H9 (cell line): ENCODE data around the gene CLDN18. TPM values are rescaled to one million over a fixed set of nuclear protein-coding genes. Genes with fewer than 3 reads are reported as not detected.

Experiments
- DNase-seq: peaks from one replicate; pipeline ENCODE4 v3.0.0-alpha.2; 2017
- H2AFZ ChIP-seq: one replicate; pipeline ENCODE4 v1.6.1; 2013; ENCODE audit warnings: mild to moderate bottlenecking, low read length, control low read depth, moderate library complexity
- H2AK5ac ChIP-seq: 2 replicates; pipeline ENCODE4 v1.6.1; 2013; ENCODE audit warnings: low read length, control low read depth, mixed read lengths; ENCODE audit not compliant: insufficient read length
- H2BK120ac ChIP-seq: one replicate; pipeline ENCODE4 v1.6.1; 2013; ENCODE audit warnings: low read depth, mild to moderate bottlenecking, low read length, control low read depth, inconsistent platforms; ENCODE audit not compliant: poor library complexity, severe bottlenecking
- H2BK12ac ChIP-seq: 2 replicates; pipeline ENCODE4 v1.6.1; 2013; ENCODE audit warnings: low read length, control low read depth, mixed read lengths, low read depth; ENCODE audit not compliant: insufficient read length
- H2BK15ac ChIP-seq: 2 replicates; pipeline ENCODE4 v1.6.1; 2013; ENCODE audit warnings: low read depth, low read length, control low read depth
- H2BK20ac ChIP-seq: one replicate; pipeline ENCODE4 v1.6.1; 2013; ENCODE audit warnings: low read depth, mild to moderate bottlenecking, low read length, control low read depth, inconsistent platforms; ENCODE audit not compliant: poor library complexity, severe bottlenecking
- H2BK5ac ChIP-seq: 2 replicates; pipeline ENCODE4 v1.6.1; 2013; ENCODE audit warnings: low read length, control low read depth, mixed read lengths; ENCODE audit not compliant: insufficient read length
- H3K14ac ChIP-seq: 2 replicates; pipeline ENCODE4 v1.6.1; 2013; ENCODE audit warnings: low read length, control low read depth; ENCODE audit not compliant: insufficient read depth
- H3K18ac ChIP-seq: 2 replicates; pipeline ENCODE4 v1.6.1; 2013; ENCODE audit warnings: low read depth, mild to moderate bottlenecking, mixed read lengths, low read length, control low read depth; ENCODE audit not compliant: insufficient read length
- H3K23ac ChIP-seq: 2 replicates; pipeline ENCODE4 v1.6.1; 2013; ENCODE audit warnings: low read length, control low read depth, mixed read lengths, low read depth; ENCODE audit not compliant: insufficient read length
- H3K23me2 ChIP-seq: 2 replicates; pipeline ENCODE4 v1.6.1; 2013; ENCODE audit warnings: low read depth, mild to moderate bottlenecking, mixed read lengths, low read length, control low read depth; ENCODE audit not compliant: insufficient read length, poor library complexity, severe bottlenecking
- H3K27ac ChIP-seq: 2 replicates; pipeline ENCODE4 v1.5.1; 2013; ENCODE audit warnings: low read length, control low read depth, mixed read lengths, low read depth; ENCODE audit not compliant: insufficient read length
- H3K27me3 ChIP-seq: 2 replicates; pipeline ENCODE4 v1.6.1; 2013; ENCODE audit warnings: low read length, control low read depth, inconsistent platforms; ENCODE audit not compliant: insufficient read depth
- H3K4ac ChIP-seq: 2 replicates; pipeline ENCODE4 v1.6.1; 2013; ENCODE audit warnings: low read depth, mild to moderate bottlenecking, control low read depth, inconsistent platforms, low read length, moderate library complexity
- H3K4me1 ChIP-seq: 2 replicates; pipeline ENCODE4 v1.6.1; 2013; ENCODE audit warnings: low read length, control low read depth, inconsistent platforms; ENCODE audit not compliant: insufficient read depth
- H3K4me2 ChIP-seq: 2 replicates; pipeline ENCODE4 v1.6.1; 2013; ENCODE audit warnings: low read length, control low read depth, mixed read lengths; ENCODE audit not compliant: insufficient read length, insufficient read depth
- H3K56ac ChIP-seq: 2 replicates; pipeline ENCODE4 v1.6.1; 2013; ENCODE audit warnings: low read depth, mild to moderate bottlenecking, mixed read lengths, low read length, control low read depth; ENCODE audit not compliant: insufficient read length
- H3K79me1 ChIP-seq: 2 replicates; pipeline ENCODE4 v1.6.1; 2013; ENCODE audit warnings: low read depth, mild to moderate bottlenecking, moderate library complexity, low read length, control low read depth, inconsistent platforms; ENCODE audit not compliant: insufficient read depth, poor library complexity, severe bottlenecking
- H3K79me2 ChIP-seq: 2 replicates; pipeline ENCODE4 v1.6.1; 2013; ENCODE audit warnings: low read length, control low read depth, inconsistent platforms; ENCODE audit not compliant: insufficient read depth
- H3K9ac ChIP-seq: 2 replicates; pipeline ENCODE4 v1.6.1; 2013; ENCODE audit warnings: low read length, control low read depth, mixed read lengths; ENCODE audit not compliant: insufficient read length; ENCODE audit errors: extremely low read depth
- H3K9me3 ChIP-seq: one replicate; pipeline ENCODE4 v1.6.1; 2013; ENCODE audit warnings: low read depth, low read length, inconsistent platforms; ENCODE audit not compliant: control insufficient read depth
- H3T11ph ChIP-seq: one replicate; pipeline ENCODE4 v1.6.1; 2013; ENCODE audit warnings: mild to moderate bottlenecking, low read length, control low read depth, inconsistent platforms
- H4K20me1 ChIP-seq: one replicate; pipeline ENCODE4 v1.6.1; 2013; ENCODE audit not compliant: control insufficient read depth, insufficient read length, insufficient read depth
- H4K5ac ChIP-seq: 2 replicates; pipeline ENCODE4 v1.6.1; 2013; ENCODE audit warnings: low read depth, mild to moderate bottlenecking, mixed read lengths, low read length, control low read depth; ENCODE audit not compliant: insufficient read length
- H4K8ac ChIP-seq: replicated peaks from 2 replicates; pipeline ENCODE4 v1.6.1; 2013; ENCODE audit warnings: low read length, control low read depth, mixed read lengths, low read depth; ENCODE audit not compliant: insufficient read length
- H4K91ac ChIP-seq: 2 replicates; pipeline ENCODE4 v1.6.1; 2013; ENCODE audit warnings: low read depth, mild to moderate bottlenecking, moderate library complexity, mixed read lengths, low read length, control low read depth; ENCODE audit not compliant: insufficient read length
- H3K27ac Mint-ChIP-seq, 3 experiments: 2 replicates in 2 of 3; 3 replicates in 1 of 3; pipeline ENCODE4 v1.8.0; 2020 to 2021; ENCODE audit warnings: mixed read lengths in 3 of 3, mild to moderate bottlenecking in 1 of 3, moderate library complexity in 1 of 3
- H3K27me3 Mint-ChIP-seq: 2 replicates; pipeline ENCODE4 v1.8.0; 2021; ENCODE audit warnings: low read depth, mild to moderate bottlenecking, moderate library complexity, mixed read lengths
- H3K36me3 Mint-ChIP-seq, 3 experiments: 2 replicates in 2 of 3; 3 replicates in 1 of 3; pipeline ENCODE4 v1.8.0; 2020 to 2021; ENCODE audit warnings: low read depth in 3 of 3, mixed read lengths in 3 of 3; ENCODE audit not compliant: insufficient read depth in 1 of 3
- H3K4me1 Mint-ChIP-seq, 2 experiments: 2 replicates each; pipeline ENCODE4 v1.8.0; 2020; ENCODE audit warnings: mixed read lengths in 2 of 2
- H3K4me3 Mint-ChIP-seq, 2 experiments: 2 replicates in 1 of 2; 3 replicates in 1 of 2; pipeline ENCODE4 v1.8.0; 2020 to 2021; ENCODE audit warnings: mild to moderate bottlenecking in 2 of 2, mixed read lengths in 2 of 2, moderate library complexity in 1 of 2
- H3K9me3 Mint-ChIP-seq, 2 experiments: 2 replicates in 1 of 2; 3 replicates in 1 of 2; pipeline ENCODE4 v1.8.0; 2020; ENCODE audit warnings: mild to moderate bottlenecking in 2 of 2, mixed read lengths in 2 of 2, moderate library complexity in 1 of 2
- WGBS: extraction: QIAGEN DNeasy Blood & Tissue Kit; methylation state at CpG from one replicate; pipeline ENCODE4 v1.1.7; 2013; ENCODE audit warnings: missing lambda C conversion rate, low lambda C conversion rate, mixed read lengths; ENCODE audit not compliant: insufficient read length; ENCODE audit errors: extremely low coverage; 5-methylcytosine and 5-hydroxymethylcytosine counted together
- total RNA-seq: library from RNA; stranded (reverse); gene quantifications from 2 replicates; pipeline ENCODE4 v1.2.1, GENCODE V29; 2021
- TF ChIP-seq, protein P1 (sequence below): fragments of 200-600 bp; sonication (generic); conservative IDR thresholded peaks from 3 replicates; pipeline ENCODE4 v1.8.0; 2021; ENCODE audit warnings: antibody characterized with exemption, mild to moderate bottlenecking

CLDN18 gene
- total RNA-seq, 1 experiment from 2014 or later = not detected

DNA sequence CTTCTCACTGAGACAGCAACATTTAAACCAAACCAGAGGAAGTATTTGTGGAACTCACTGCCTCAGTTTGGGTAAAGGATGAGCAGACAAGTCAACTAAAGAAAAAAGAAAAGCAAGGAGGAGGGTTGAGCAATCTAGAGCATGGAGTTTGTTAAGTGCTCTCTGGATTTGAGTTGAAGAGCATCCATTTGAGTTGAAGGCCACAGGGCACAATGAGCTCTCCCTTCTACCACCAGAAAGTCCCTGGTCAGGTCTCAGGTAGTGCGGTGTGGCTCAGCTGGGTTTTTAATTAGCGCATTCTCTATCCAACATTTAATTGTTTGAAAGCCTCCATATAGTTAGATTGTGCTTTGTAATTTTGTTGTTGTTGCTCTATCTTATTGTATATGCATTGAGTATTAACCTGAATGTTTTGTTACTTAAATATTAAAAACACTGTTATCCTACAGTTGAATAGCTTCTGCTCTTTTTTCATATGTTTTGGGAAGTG, 23.3 kb downstream of the CLDN18 start:
- H2BK12ac ChIP-seq = no peak overlapping the region
- H3K18ac ChIP-seq = no peak overlapping the region
- H3K9me3 ChIP-seq = no peaks in the 10 kb centered on the region
- no peak overlapping the region for H3T11ph ChIP-seq
- no peak overlapping the region for H2BK20ac ChIP-seq
- no peaks in the 10 kb centered on the region for H3K27me3 ChIP-seq
- H3K9me3 Mint-ChIP-seq = no peaks in the 10 kb centered on the region
- H2AFZ ChIP-seq = no peak overlapping the region
- H3K4ac ChIP-seq = no peak overlapping the region
- no peak overlapping the region for H3K9ac ChIP-seq
- WGBS = no CpG with 5 or more reads among the region's 2 CpGs
- no peak overlapping the region for H3K56ac ChIP-seq
- no peak overlapping the region for H3K4me2 ChIP-seq
- no peak for DNase-seq
- no peaks in the 10 kb centered on the region for H4K20me1 ChIP-seq
- no peak overlapping the region for H4K8ac ChIP-seq
- no peak overlapping the region for H3K23ac ChIP-seq
- H3K23me2 ChIP-seq = no peaks in the 10 kb centered on the region
- H2BK5ac ChIP-seq = no peak overlapping the region
- no peak overlapping the region for H4K91ac ChIP-seq
- TF ChIP-seq, protein P1, sequence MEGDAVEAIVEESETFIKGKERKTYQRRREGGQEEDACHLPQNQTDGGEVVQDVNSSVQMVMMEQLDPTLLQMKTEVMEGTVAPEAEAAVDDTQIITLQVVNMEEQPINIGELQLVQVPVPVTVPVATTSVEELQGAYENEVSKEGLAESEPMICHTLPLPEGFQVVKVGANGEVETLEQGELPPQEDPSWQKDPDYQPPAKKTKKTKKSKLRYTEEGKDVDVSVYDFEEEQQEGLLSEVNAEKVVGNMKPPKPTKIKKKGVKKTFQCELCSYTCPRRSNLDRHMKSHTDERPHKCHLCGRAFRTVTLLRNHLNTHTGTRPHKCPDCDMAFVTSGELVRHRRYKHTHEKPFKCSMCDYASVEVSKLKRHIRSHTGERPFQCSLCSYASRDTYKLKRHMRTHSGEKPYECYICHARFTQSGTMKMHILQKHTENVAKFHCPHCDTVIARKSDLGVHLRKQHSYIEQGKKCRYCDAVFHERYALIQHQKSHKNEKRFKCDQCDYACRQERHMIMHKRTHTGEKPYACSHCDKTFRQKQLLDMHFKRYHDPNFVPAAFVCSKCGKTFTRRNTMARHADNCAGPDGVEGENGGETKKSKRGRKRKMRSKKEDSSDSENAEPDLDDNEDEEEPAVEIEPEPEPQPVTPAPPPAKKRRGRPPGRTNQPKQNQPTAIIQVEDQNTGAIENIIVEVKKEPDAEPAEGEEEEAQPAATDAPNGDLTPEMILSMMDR = no peak
- no peak overlapping the region for H2BK120ac ChIP-seq
- H3K4me3 Mint-ChIP-seq = no peak overlapping the region
- no peaks in the 10 kb centered on the region for H3K79me1 ChIP-seq
- no peak overlapping the region for H3K27ac ChIP-seq
- H4K5ac ChIP-seq = no peak overlapping the region
- H3K27me3 Mint-ChIP-seq = no peaks in the 10 kb centered on the region
- no peak overlapping the region for H3K14ac ChIP-seq
- H3K36me3 Mint-ChIP-seq = no peaks in the 10 kb centered on the region; a peak in 1 of 7 replicates
- H3K27ac Mint-ChIP-seq = no peak overlapping the region
- H3K4me1 ChIP-seq = no peaks in the 10 kb centered on the region
- no peak overlapping the region for H2AK5ac ChIP-seq
- no peak overlapping the region for H2BK15ac ChIP-seq
- no peaks in the 10 kb centered on the region for H3K4me1 Mint-ChIP-seq
- no peaks in the 10 kb centered on the region for H3K79me2 ChIP-seq
